Transverse colon (tissue), 4 donors: ENCODE measurements around the gene PRB3. TPM values are rescaled to one million over a fixed set of nuclear protein-coding genes. Genes with fewer than 3 reads are reported as not detected.

Source experiments
- DNase-seq: peaks from one replicate; pipeline ENCODE4 v3.0.0-alpha.2; 2019
- H3K27ac ChIP-seq, 4 donors: fragments of 200-600 bp; sonication (generic); 2 replicates each; pipeline ENCODE4 v1.5.1; 2016 to 2018; ENCODE audit warnings: inconsistent platforms in 4 of 4
- H3K27me3 ChIP-seq: fragments of 200-600 bp; sonication (generic); 2 replicates; pipeline ENCODE4 v1.5.1; 2017; ENCODE audit warnings: inconsistent platforms
- H3K36me3 ChIP-seq, 4 donors: fragments of 200-600 bp; sonication (generic); 2 replicates each; pipeline ENCODE4 v1.5.1; 2017 to 2019; ENCODE audit warnings: inconsistent platforms in 4 of 4
- H3K4me1 ChIP-seq, 4 donors: fragments of 200-600 bp; sonication (generic); 2 replicates each; pipeline ENCODE4 v1.5.1; 2017 to 2020; ENCODE audit warnings: inconsistent platforms in 4 of 4
- H3K4me3 ChIP-seq, 4 donors: fragments of 200-600 bp; sonication (generic); 1 replicate in 1 of 4; 2 replicates in 3 of 4; pipeline versions ENCODE4 v1.5.1 to v1.6.1; 2017 to 2019; ENCODE audit warnings: inconsistent platforms in 4 of 4
- H3K9me3 ChIP-seq, 2 donors: fragments of 200-600 bp; sonication (generic); 2 replicates each; pipeline ENCODE4 v1.5.1; 2017 to 2019; ENCODE audit warnings: inconsistent platforms in 2 of 2
- EP300 ChIP-seq: sonication (generic); formaldehyde crosslinking; IDR thresholded peaks from one replicate; pipeline ENCODE4 v1.6.1; 2017; ENCODE audit warnings: antibody characterized with exemption, low read depth
- POLR2A ChIP-seq: fragments of 450-650 bp; IDR thresholded peaks from one replicate; pipeline ENCODE4 v1.6.1; 2016; ENCODE audit warnings: antibody characterized with exemption, mild to moderate bottlenecking, moderate library complexity
- POLR2AphosphoS5 ChIP-seq, 3 donors: sonication (generic); formaldehyde crosslinking; IDR thresholded peaks; one replicate each; pipeline ENCODE4 v1.6.1; 2016; ENCODE audit warnings: antibody characterized with exemption in 3 of 3
- WGBS, 2 donors: methylation state at CpG; one replicate each; pipeline ENCODE4 v1.1.5; 2018; ENCODE audit warnings: low coverage in 1 of 2; 5-methylcytosine and 5-hydroxymethylcytosine counted together
- in situ Hi-C, 4 donors: fragments of 200-750 bp; cut with MboI; loops; one replicate each; pipeline versions ENCODE4 v1.15.0 to v1.15.1; 2017; ENCODE audit warnings: low sequenced_read_pairs in 3 of 4, low pct_ligation_motif_present in 1 of 4, low pct_unique_long_range_greater_than_20kb in 1 of 4
- intact Hi-C: fragments of 100-400 bp; cut with DNase I; formaldehyde crosslinking; loops from one replicate; pipeline ENCODE4 v1.15.1; 2023; ENCODE audit warnings: low total_unique reads
- total RNA-seq, 4 donors: library from RNA; depleted of rRNA; stranded (reverse); fragments of >200 nt; gene quantifications; one replicate each; pipeline ENCODE4 v1.1.0, GENCODE V29; 2016
- TF ChIP-seq, protein P1 (sequence below), 5 experiments: fragments of 200-600 bp in 3 of 5; fragments of 450-650 bp in 2 of 5; sonication (generic) in 3 of 5; IDR thresholded peaks; 1 replicate in 2 of 5; 2 replicates in 3 of 5; pipeline ENCODE4 v1.5.1; 2016 to 2017; ENCODE audit warnings: antibody characterized with exemption in 5 of 5, inconsistent platforms in 3 of 5, mild to moderate bottlenecking in 2 of 5, moderate library complexity in 1 of 5

Gene PRB3
- total RNA-seq: not detected

DNA sequence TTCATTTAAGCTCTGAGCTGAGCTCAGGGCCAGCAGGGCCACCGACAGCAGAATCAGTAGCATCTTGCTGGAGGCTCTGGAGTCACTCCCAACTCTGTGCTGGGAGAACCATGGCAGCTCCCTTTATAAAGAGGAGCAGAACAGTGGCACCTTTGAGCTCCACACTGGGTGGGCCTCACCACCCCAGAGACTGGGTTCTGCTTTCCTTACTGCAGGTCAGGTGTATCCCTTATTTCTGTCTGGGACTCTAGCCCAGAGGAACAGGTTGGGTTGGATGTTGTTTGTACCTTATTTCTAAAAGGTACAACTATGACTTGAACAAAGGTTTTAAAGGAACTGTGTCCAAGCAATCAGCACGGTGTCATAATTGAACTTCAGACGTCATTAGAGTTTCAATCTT lies at the start of gene PRB3:
PRB3 (minus strand) TSS at position 101 of the 400 bp plus-strand sequence; CDS start at position 63, 38 bp downstream.
- 80 to 100% methylated on average over 2 to 3 of the region's 3 CpGs for WGBS, 2 donors
- no peaks in the 10 kb centered on the region for H3K27me3 ChIP-seq
- H3K9me3 ChIP-seq: no peaks in the 10 kb centered on the region
- intact Hi-C loops (no loop called here), in situ Hi-C loops (no loop called here)
- H3K36me3 ChIP-seq: no peaks in the 10 kb centered on the region
- no peaks in the 10 kb centered on the region for H3K4me1 ChIP-seq
- TF ChIP-seq, protein P1, sequence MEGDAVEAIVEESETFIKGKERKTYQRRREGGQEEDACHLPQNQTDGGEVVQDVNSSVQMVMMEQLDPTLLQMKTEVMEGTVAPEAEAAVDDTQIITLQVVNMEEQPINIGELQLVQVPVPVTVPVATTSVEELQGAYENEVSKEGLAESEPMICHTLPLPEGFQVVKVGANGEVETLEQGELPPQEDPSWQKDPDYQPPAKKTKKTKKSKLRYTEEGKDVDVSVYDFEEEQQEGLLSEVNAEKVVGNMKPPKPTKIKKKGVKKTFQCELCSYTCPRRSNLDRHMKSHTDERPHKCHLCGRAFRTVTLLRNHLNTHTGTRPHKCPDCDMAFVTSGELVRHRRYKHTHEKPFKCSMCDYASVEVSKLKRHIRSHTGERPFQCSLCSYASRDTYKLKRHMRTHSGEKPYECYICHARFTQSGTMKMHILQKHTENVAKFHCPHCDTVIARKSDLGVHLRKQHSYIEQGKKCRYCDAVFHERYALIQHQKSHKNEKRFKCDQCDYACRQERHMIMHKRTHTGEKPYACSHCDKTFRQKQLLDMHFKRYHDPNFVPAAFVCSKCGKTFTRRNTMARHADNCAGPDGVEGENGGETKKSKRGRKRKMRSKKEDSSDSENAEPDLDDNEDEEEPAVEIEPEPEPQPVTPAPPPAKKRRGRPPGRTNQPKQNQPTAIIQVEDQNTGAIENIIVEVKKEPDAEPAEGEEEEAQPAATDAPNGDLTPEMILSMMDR (IDR thresholded peaks at IDR 0.05): no peak
- TF ChIP-seq POLR2A (no peak), POLR2AphosphoS5 (IDR thresholded peaks at IDR 0.05) (no peak), EP300 (no peak)
- no peak within 1 kb of the TSS for H3K27ac ChIP-seq
- no peak within 1 kb of the TSS for H3K4me3 ChIP-seq
- no peak for DNase-seq

DNA sequence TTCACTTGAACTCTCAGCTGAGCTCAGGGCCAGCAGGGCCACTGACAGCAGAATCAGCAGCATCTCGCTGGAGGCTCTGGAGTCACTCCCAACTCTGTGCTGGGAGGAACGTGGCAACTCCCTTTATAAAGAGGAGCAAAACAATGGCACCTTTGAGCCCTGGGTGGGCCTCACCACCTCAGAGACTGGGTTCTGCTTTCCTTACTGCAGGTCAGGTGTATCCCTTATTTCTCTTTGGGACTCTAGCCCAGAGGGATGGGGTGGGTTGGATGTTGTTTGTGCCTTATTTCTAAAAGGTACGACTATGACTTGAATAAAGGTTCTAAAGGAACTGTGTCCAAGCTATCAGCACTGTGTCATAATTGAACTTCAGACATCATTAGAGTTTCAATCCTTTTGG lies 40.8 kb upstream of the PRB3 start, which contains the start of gene PRB4:
PRB4 (minus strand) TSS at position 101 of the 400 bp plus-strand sequence; CDS start at position 63, 38 bp downstream.
- Histone ChIP-seq H3K9me3 (no peaks in the 10 kb centered on the region), H3K27me3 (no peaks in the 10 kb centered on the region), H3K4me1 (no peaks in the 10 kb centered on the region), H3K36me3 (no peaks in the 10 kb centered on the region), H3K4me3 (no peak within 1 kb of the TSS), H3K27ac (no peak within 1 kb of the TSS)
- TF ChIP-seq EP300 (no peak), POLR2A (no peak), POLR2AphosphoS5 (IDR thresholded peaks at IDR 0.05) (no peak)
- TF ChIP-seq, protein P1 (IDR thresholded peaks at IDR 0.05): no peak
- no peak for DNase-seq
- in situ Hi-C loops (no loop called here), intact Hi-C loops (no loop called here)
- WGBS, 2 donors: 53 to 79% methylated on average over 2 to 3 of the region's 3 CpGs

DNA sequence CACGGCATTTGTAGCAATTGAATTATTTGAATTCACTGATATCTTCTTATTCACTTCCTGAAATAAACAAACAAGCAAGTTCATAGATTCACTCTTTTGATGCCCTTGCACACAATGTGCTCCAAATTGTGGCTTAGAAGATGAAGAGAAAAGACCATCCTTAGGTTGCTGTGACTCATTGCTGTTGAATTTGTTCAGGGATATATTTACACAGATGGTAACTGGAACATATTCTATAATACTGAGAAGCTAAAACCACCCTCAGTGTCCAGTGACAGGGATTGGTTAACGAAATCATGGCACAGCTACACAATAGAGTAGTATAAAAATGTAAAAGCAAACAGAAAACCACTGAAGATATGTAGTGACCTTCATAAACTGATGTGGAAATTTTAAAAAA lies 37.6 kb upstream of the PRB3 start:
- Histone ChIP-seq H3K4me1 (no peaks in the 10 kb centered on the region), H3K9me3 (no peaks in the 10 kb centered on the region), H3K27me3 (no peaks in the 10 kb centered on the region), H3K36me3 (no peaks in the 10 kb centered on the region), H3K27ac (no peak overlapping the region), H3K4me3 (no peak overlapping the region)
- DNase-seq: no peak
- in situ Hi-C loops: no loop called here
- TF ChIP-seq POLR2AphosphoS5 (IDR thresholded peaks at IDR 0.05): no peak
- no peak for TF ChIP-seq EP300
- TF ChIP-seq, protein P1 (IDR thresholded peaks at IDR 0.05): no peak
- TF ChIP-seq POLR2A: no peak
- 65 to 77% methylated on average over 2 of the region's 2 CpGs for WGBS, 2 donors
- intact Hi-C loops: no loop called here

DNA sequence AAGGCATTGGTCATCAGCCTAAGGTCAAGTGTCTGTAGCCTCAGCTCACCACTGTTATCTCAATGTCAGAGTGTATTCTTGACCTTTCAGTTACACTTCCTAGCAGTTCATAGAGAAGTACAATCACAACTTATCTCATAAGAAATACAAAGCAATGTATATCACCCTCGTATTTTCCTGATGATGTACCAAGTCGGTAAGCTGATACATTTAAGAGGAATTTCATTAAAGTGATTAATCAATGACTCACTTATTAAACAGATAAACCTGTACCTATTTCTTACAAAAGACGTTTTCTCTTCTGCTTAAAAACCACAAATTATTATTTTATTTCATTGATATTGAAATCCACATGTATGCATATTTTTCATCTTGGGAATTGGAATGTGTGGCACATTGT lies 3.9 kb upstream of the PRB3 start:
- H3K4me3 ChIP-seq: no peak overlapping the region
- DNase-seq: no peak
- TF ChIP-seq EP300: no peak
- TF ChIP-seq POLR2AphosphoS5 (IDR thresholded peaks at IDR 0.05): no peak
- TF ChIP-seq POLR2A: no peak
- TF ChIP-seq, protein P1 (IDR thresholded peaks at IDR 0.05): no peak
- in situ Hi-C loops (no loop called here), intact Hi-C loops (no loop called here)
- no peaks in the 10 kb centered on the region for H3K9me3 ChIP-seq
- no peaks in the 10 kb centered on the region for H3K36me3 ChIP-seq
- no peaks in the 10 kb centered on the region for H3K27me3 ChIP-seq
- 46 to 79% methylated on average over 3 of the region's 3 CpGs for WGBS, 2 donors
- no peaks in the 10 kb centered on the region for H3K4me1 ChIP-seq
- no peak overlapping the region for H3K27ac ChIP-seq
